Uterus (tissue), 4 donors: Measurements from ENCODE around the gene WDR86. TPM values are rescaled to one million over a fixed set of nuclear protein-coding genes. Genes with fewer than 3 reads are reported as not detected.

ENCODE experiments used
- DNase-seq, 2 donors: peaks; one replicate each; pipeline ENCODE4 v3.0.0-alpha.2; 2019 to 2020
- H3K27ac ChIP-seq, 2 donors: fragments of 200-600 bp; sonication (generic); 1 replicate in 1 of 2; 2 replicates in 1 of 2; pipeline ENCODE4 v1.5.1; 2016 to 2018
- H3K27me3 ChIP-seq, 2 donors: fragments of 200-600 bp; sonication (generic); one replicate each; pipeline ENCODE4 v1.5.1; 2018 to 2019; ENCODE audit warnings: control low read depth in 1 of 2
- H3K36me3 ChIP-seq, 2 donors: fragments of 200-600 bp; sonication (generic); one replicate each; pipeline ENCODE4 v1.5.1; 2019; ENCODE audit warnings: control low read depth in 1 of 2
- H3K4me1 ChIP-seq, 2 donors: fragments of 200-600 bp; sonication (generic); one replicate each; pipeline ENCODE4 v1.5.1; 2018 to 2019; ENCODE audit warnings: control low read depth in 1 of 2
- H3K4me3 ChIP-seq, 2 donors: fragments of 200-600 bp; sonication (generic); 1 replicate in 1 of 2; 2 replicates in 1 of 2; pipeline ENCODE4 v1.5.1; 2018 to 2019; ENCODE audit warnings: mild to moderate bottlenecking in 1 of 2
- H3K9me3 ChIP-seq, 2 donors: fragments of 200-600 bp; sonication (generic); one replicate each; pipeline ENCODE4 v1.5.1; 2019; ENCODE audit warnings: control low read depth in 1 of 2
- CTCF ChIP-seq, 4 experiments: fragments of 200-600 bp in 2 of 4; fragments of 450-650 bp in 2 of 4; sonication (generic) in 2 of 4; IDR thresholded peaks; one replicate each; pipeline ENCODE4 v1.5.1; 2016 to 2019; ENCODE audit warnings: antibody characterized with exemption in 4 of 4, mild to moderate bottlenecking in 2 of 4, moderate library complexity in 1 of 4
- POLR2A ChIP-seq, 2 donors: fragments of 450-650 bp; IDR thresholded peaks; one replicate each; pipeline ENCODE4 v1.6.1; 2016; ENCODE audit warnings: antibody characterized with exemption in 2 of 2, mild to moderate bottlenecking in 1 of 2, moderate library complexity in 1 of 2
- intact Hi-C: fragments of 100-400 bp; cut with DNase I; formaldehyde crosslinking; loops from one replicate; pipeline ENCODE4 v1.15.1; 2023; ENCODE audit warnings: low total_unique reads
- total RNA-seq, 4 donors: library from RNA; depleted of rRNA in 3 of 4; stranded (reverse); fragments of >200 nt in 3 of 4; gene quantifications; one replicate each; pipeline versions ENCODE4 v1.1.0 to v1.2.4, GENCODE V29; 2014 to 2023
- donor health status: DM: yes; HTN: yes; CAD: no.

Gene WDR86
- total RNA-seq, 4 donors from 2014 or later, result 3.2 to 100 (median 53.4) TPM

GRCh38 chr7:151436446-151437158 lies 26.8 kb upstream of the WDR86 start:
- H3K4me3 ChIP-seq, result no peak overlapping the region
- no peaks in the 10 kb centered on the region for H3K36me3 ChIP-seq
- no peak for TF ChIP-seq CTCF (IDR thresholded peaks at IDR 0.05)
- TF ChIP-seq POLR2A (IDR thresholded peaks at IDR 0.05), result no peak
- intact Hi-C loops, result no loop called here
- peak overlapping the region; percentile 77 to 79 for H3K27ac ChIP-seq
- no peaks in the 10 kb centered on the region for H3K9me3 ChIP-seq
- H3K27me3 ChIP-seq, result no peaks in the 10 kb centered on the region
- DNase-seq, result peak; percentile 70 to 74
- H3K4me1 ChIP-seq, result peaks cover 6 to 18% of the 10 kb centered on the region in 2 donors

DNA sequence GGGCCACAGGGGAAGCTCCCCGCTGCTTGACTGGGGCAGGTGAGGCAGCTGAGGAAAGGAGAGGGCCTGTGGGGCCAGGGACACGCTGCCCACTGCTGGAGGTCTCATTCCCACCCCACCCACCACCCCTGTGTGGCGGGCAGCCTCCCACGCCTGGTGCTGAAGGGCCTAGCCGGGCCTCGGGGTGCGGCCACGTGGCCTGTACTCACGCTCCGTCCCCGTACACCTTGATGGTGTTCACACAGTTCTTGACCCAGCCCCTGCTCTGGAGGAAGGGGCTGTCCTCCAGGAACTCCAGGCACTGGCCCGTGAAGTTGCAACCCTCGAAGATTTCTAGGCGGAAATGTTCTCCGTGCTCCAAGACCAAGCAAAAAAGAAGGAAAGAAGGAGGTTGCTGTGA lies 26.1 kb upstream of the WDR86 start:
- H3K9me3 ChIP-seq, result no peaks in the 10 kb centered on the region
- H3K27ac ChIP-seq, result peak overlapping the region; percentile 77 to 79
- intact Hi-C loops, result no loop called here
- H3K4me1 ChIP-seq, result peaks cover 5 to 15% of the 10 kb centered on the region in 2 donors
- H3K27me3 ChIP-seq, result no peaks in the 10 kb centered on the region
- no peak for DNase-seq
- TF ChIP-seq POLR2A (IDR thresholded peaks at IDR 0.05) (no peak), CTCF (IDR thresholded peaks at IDR 0.05) (no peak)
- no peaks in the 10 kb centered on the region for H3K36me3 ChIP-seq
- no peak overlapping the region for H3K4me3 ChIP-seq

DNA sequence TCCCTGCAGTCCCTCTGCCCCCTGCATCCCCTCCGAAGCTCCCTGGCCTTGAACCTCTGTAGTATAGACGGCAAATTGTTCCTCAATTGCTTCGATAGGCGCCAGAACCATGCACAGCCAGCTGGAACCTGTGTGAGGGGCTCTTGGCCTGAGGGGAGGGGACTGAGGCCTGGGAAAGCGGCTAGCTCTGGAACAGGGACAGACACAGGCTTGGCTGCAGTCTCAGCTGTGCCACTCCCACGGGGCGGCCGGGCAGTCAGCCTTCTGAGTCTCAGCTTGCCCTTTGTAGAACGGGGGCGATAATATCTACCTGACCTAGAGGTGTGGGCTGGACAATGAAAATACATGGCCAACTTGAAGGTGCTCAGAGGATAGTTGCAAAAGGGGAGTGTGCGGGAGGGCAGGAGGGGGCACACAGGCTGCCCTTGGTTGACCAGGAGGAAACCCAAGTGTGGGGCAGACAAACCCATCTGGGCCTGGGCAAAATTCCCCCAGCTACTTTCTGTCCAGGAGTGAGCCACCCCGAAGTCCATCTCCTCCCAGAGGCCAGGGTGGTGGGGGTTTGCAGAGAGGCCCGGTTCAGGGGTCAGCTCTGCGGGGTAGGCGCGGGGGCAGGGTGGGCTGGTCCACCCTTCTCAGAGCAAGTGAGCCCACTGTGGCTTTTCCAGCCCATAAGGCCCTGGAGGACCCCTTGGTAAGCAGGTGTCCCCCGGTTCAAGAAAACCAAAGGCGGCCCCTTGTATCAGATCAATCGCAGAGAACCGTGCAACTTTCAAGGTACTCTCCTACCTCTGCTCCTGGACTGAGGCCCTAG lies 25.5 kb upstream of the WDR86 start:
- DNase-seq, result no peak
- H3K4me3 ChIP-seq, result no peak overlapping the region
- no peaks in the 10 kb centered on the region for H3K36me3 ChIP-seq
- peak overlapping the region; percentile 77 to 79 for H3K27ac ChIP-seq
- intact Hi-C loops, result no loop called here
- TF ChIP-seq CTCF (IDR thresholded peaks at IDR 0.05), result no peak
- no peak for TF ChIP-seq POLR2A (IDR thresholded peaks at IDR 0.05)
- no peaks in the 10 kb centered on the region for H3K27me3 ChIP-seq
- H3K4me1 ChIP-seq, result peaks cover under 1 to 9% of the 10 kb centered on the region in 2 donors
- H3K9me3 ChIP-seq, result no peaks in the 10 kb centered on the region

- TF ChIP-seq POLR2A (IDR thresholded peaks at IDR 0.05), result no peak
- no peak for TF ChIP-seq CTCF (IDR thresholded peaks at IDR 0.05)
- Histone ChIP-seq H3K4me1 (peaks cover 3 to 8% of the 10 kb centered on the region in 2 donors), H3K4me3 (no peak overlapping the region), H3K27ac (no peak overlapping the region), H3K36me3 (no peaks in the 10 kb centered on the region), H3K9me3 (no peaks in the 10 kb centered on the region), H3K27me3 (no peaks in the 10 kb centered on the region)
- DNase-seq, result no peak
- intact Hi-C loops, result no loop called here
Measured at GRCh38 chr7:151434549-151434948, 24.7 kb upstream of the WDR86 start.
